GM12801 (cell line): ENCODE results near the gene RPP25L.

Experiments
- TF ChIP-seq, protein P1 (sequence below): IDR thresholded peaks from one replicate; pipeline ENCODE4 v1.5.1; 2011; ENCODE audit warnings: control low read depth; ENCODE audit not compliant: insufficient read length; ENCODE audit errors: extremely low read depth

RPP25L gene

DNA sequence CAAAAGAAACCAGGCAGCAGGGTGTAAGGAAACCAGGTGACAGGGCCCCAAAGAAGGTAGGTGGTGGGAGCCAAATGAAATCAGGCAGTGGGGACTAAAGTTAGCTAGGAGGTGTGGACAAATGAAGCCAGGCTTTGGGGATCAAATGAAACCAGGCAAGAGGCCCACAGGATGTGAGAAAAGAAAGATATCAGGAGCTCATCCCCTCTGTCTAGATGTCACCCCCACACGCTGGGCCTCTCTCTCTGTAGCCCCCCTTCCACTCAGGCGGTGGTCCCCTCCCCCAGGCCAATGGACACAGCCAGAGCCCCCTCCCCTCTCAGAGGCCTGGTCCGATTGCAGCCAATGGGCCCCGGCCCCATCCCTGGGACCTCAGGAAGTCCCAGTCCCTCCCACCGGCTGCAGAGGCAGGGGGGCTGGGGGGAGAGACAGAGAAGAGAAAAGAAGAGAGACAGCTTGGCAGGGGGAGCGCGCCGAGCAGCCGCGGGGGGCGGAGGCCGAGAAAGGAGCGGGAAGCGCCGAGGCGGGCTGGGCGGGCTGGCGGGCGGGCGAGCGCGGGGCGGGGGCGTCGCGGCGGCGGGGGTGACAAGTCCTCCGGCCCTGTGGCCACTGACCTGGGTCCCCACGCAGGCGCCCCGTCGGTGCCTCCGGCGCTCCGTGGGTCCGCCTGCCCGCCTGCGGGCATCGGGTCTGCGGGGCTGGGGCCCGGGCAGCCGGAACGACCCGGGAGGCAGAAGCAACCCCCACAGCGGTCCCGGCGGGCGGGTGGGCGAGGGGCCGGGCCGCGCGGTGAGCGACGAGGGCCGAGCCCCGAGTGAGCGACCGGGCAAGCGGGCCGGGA lies 34.3 kb downstream of the RPP25L start:
- TF ChIP-seq, protein P1, sequence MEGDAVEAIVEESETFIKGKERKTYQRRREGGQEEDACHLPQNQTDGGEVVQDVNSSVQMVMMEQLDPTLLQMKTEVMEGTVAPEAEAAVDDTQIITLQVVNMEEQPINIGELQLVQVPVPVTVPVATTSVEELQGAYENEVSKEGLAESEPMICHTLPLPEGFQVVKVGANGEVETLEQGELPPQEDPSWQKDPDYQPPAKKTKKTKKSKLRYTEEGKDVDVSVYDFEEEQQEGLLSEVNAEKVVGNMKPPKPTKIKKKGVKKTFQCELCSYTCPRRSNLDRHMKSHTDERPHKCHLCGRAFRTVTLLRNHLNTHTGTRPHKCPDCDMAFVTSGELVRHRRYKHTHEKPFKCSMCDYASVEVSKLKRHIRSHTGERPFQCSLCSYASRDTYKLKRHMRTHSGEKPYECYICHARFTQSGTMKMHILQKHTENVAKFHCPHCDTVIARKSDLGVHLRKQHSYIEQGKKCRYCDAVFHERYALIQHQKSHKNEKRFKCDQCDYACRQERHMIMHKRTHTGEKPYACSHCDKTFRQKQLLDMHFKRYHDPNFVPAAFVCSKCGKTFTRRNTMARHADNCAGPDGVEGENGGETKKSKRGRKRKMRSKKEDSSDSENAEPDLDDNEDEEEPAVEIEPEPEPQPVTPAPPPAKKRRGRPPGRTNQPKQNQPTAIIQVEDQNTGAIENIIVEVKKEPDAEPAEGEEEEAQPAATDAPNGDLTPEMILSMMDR = no peak

DNA sequence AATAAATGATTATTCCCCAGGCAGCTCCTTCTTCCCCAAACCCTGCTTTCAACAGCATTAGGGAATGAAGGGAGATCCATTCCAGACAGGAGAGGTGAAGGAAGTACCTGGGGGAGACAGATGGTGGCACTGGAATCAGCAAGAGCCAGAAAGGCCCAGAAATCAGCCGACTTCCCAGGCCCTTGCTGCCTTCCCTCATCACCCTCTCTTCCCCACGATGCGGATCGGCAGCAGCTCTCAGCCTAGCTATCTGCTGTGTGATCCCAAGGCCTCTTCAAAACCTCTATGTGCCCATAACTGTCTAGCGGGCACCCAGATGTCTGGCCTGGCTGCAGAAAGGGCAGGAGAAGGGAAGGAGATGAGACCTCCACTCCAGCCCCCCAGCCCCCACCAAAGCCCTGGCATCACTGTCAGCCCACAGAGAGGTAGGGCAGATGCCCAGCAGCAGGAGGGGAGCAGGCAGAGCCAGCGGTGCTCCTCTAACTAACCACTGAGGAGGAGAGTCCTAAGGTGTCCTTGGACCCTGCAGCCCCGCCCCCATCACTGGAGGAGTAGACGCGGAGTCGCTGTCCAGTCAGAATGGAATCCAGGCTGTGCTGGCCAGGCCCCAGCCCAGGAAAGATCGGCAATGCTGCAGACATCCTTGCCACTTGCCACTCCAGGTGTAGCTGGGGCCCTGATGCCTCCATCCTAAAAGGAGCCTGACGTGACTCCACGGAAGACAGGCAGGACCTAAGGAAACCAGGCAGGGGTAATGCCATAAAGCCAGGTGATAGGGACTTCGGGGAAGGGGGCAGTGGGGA lies 35.1 kb downstream of the RPP25L start:
- TF ChIP-seq, protein P1 = no peak

DNA sequence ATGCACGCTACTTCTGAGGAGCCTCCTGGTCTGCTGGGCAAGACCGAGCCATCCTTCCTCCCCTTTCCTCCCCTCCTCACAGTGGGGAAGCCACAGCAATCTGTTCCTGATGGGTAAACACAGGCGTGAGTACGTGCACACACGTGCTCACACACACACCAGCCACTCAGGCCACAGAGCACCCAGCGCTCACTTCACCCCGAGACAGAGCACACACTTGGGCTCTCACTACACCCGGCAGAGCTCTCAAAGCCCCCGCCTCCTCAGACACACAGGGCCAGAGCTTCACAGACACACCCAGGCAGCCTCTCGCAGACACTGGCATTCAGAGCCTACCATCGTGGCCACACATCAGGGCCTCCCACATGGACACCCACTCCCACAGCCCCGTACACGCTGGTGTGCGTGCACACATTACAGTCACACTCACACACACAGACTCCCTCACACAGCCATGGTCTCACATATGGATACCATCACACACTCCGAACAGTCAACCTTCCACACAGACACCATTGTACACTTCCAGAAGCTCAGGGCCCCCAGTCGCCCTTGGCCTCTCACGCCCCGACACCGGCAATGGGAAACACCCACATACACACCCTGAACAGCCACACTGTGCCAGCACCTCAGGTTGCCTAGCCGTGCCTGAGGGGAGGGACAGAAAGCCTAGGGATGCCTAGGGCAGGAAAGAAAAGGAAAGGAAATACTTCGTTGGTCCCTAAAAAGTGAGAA lies 35.9 kb downstream of the RPP25L start:
- TF ChIP-seq, protein P1 = no peak

DNA sequence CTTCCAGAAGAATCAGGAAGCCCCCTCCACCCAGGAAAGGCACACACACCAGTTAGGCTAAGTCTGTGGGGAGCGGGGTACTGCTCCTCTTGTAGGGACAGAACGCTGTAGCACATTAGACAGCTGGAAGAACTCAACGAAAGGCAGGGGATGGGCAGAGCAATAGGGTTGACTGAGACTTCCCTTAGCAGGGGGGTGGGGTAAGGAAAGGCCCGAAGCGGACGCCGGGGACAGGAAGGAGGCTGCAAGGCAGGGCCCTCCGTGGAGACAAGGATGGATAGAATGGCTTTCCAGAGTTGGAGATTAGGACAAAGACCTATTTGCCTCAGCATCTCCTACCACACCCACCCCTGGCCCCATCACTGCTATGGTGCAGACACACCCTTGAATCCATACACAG lies 36.7 kb downstream of the RPP25L start:
- TF ChIP-seq, protein P1 = no peak

DNA sequence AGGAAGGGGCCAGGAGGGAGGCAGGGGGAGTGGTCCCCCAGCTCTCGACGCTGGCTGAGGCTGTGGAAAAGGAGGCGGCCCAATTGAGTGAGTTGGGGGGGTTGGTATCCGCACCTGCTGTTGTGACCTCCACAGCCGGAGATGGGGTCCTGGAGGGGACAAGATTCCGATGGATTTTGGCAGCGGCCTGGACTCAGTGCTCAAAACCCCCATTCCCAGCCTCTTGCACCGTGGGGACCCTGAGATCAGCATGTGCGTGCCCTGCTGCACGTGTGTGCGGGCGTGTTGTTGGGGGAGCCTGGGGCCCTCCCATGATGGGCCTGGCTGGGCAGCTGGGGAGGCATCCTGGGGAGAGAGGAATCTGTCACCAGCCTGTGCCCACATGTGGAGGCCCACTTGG lies 37.3 kb downstream of the RPP25L start:
- TF ChIP-seq, protein P1 = no peak

DNA sequence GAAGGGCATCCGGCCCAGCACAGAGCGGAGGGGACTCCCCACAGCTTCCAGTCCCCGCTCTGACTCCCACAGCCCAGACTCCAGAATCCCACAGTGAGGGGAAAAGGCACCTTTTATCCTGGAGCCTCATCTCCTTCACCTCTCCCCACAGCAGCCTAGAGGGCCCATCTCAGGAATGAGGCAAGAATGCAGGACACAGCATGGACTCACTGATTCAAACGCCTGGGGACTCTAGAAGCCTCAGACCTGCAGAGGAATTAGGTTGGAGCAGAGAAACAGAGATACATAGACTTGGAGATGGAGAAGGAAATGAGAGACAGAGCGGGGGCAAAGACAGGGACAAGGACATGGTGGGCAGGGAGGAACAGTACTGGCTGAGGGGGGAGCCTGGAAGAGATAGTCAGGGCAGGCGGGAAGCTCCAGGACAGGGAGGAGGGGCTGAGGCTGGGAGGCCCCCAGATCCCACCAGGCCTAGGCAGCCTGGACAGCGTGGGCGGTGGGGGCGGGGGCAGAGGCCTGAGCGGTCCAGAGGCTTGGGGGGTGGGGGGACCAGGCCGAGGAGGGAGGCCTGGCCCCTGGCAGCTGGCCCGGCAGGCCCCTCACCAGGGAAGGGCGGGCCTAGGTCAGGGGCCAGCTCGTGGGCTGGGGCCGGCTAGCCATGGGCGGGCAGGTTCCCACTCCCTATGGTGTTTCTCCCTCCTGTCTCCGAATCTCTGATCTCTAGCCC lies 38.1 kb downstream of the RPP25L start:
- TF ChIP-seq, protein P1 = no peak

DNA sequence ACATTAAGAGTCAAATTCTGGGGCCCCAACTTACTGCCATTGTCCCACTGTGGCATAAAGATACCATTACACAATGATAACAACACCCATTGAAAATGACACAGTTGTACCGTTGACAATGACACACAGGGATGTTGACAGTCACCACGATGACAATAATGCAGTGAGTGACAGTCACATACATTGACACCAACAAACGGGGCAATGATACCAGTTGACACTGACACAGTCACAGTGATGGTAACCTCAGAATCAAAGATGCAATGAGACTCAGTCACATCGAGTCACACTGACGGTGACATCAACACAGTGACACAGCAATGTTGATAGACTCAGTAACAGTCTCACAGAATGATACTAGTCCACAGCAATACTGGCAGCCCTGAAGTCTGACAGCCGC lies 39.3 kb downstream of the RPP25L start:
- TF ChIP-seq, protein P1 = no peak
